GM18526 (cell line): ENCODE data around the gene TTF1.

ENCODE experiments used
- POLR2A ChIP-seq: IDR thresholded peaks from 3 replicates; pipeline ENCODE4 v1.6.1; 2011; ENCODE audit not compliant: insufficient read length; ENCODE audit errors: extremely low read depth

TTF1 gene

DNA sequence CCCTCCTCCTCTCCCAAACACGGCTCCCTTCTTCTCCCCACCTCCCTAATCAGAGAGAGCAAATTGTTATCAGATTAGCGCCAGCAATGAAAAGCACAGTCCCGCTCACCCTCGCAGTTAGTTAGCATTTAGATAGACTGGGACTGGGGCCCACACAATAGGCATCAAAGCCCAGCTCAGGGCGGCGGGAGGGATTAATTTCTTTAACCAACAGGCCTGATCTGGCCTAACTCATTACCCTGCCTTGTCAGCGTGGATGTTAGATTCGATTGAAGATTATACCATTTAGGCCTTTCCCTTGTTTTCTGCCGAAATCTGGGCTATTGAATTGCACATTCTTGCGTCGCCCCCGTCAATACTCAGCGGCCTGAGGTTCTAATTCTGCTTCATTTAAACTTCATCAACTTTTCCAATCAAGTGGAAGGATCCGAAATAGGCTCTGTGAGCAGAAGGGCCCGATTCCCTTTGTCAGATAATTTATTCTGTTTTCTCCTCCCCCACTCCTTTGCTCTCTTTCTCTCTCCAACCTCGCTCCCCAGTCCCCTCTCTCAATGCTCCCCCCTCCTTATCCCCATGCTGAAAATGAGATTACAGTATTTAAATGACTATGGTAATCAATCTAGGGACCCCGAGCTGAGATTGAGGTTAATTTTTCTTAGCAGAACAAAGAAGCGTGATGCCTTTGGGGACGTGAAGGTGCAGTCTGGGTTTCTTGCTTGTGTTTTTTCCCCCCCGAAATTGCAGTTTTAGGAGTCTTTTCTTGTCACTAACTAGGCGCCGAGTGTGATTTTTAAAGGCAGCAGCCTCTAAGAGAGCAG is 18.4 kb upstream of the TTF1 start:
- no peak for TF ChIP-seq POLR2A

DNA sequence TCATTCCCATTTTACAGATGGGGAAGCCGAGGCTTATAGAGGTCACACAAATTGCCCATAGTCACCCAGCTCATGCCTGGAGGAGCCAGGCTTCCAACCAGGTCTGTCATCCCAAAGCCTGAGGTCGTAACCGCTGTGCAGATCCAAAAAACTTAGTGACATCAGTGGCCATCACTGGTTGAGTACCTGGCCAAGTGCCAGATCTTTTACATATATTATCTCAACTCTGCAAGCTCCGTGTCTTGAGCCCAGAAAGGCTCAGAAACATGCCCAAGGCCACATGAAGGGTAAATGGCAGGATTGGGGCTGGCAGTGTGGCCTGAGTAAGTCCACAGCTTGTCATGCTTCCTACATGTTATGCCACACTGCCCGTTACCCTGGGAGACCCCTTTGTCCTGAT is 16.9 kb upstream of the TTF1 start:
- TF ChIP-seq POLR2A = no peak

DNA sequence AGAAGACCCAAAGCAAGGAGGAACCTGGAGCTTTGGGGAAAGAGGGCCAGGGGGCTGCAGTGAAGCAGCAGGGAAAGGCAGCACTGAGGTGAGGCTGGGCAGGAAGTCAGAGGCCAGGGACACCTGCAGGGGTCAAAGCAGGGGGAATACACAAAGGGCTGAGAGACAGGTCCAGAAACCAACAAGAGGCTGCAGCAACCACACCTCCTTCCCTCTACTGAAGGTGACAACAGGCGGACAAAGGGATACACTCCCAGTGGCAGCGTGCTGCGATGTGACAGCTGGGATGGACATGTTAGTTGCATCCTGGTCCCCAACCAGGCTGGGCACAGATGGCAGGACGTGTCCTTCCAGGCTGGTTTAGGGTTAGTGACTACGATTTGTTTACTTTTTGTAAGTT is 15.9 kb upstream of the TTF1 start:
- TF ChIP-seq POLR2A = no peak

DNA sequence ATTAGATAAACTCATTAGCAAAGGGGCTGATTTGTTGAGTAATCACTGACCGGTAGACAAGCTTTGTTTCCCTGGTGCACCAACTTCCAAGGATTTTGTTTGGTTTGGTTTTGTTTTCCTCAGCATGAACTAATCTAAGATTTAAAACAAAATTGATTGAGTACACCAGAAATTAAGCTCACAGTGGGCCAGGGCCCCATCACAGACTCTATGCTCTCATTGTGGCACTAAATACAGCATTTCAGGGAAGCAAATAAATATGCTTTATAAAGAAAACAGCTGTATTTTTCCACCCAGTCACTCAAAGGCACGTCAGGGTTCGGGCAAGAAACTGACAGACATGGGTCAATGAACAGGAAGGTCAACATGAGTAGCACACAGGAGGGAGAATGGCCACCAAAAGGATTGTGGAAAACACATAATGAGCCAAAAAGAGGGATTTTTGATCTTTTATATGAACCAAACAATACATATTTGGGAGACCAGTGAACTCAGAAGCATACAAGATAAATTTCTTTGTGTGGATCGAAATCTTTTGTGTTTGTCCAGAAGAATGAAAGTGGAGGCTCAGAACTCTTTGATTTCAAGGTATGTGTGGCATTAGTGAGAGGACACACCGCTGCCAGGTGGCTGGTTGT is 12.2 kb upstream of the TTF1 start:
- no peak for TF ChIP-seq POLR2A

DNA sequence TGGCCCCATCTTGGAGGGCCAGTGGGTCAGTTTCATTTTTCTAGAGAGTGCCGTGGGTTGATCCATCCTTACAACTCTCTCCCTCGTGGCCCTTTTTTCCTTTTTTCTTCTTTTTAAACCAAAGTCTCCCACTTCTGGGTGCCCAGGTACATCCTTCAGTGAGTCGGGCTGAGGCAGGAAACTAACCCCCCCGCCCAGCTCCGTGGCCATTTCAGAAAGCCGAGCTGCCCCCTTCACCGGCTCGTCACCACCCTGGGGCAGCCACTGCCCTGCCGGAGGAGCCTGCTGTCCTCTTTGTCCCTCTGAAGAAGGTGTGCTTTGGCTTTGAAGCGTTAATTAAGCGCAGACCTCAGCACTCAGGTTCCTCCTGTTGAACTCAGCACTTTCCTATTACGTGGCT is 8.5 kb upstream of the TTF1 start:
- no peak for TF ChIP-seq POLR2A

DNA sequence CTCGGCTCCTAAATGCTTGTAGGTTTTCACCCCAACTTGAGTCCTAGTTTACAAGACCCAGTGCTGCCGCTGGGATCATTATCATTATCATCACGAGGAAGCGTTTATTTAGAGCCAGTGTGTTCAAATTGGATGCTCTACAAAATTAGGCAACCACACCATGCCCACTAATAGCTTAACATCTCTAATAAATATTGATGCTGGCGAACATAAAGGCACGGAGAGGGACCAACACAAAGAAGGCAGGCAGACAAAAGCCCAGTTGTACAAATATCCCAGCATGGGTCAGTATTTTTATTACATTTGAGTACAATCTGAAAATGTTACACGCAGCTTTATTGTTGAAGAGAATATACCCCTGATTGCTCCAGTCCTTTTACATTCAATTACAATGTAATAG is 8.1 kb upstream of the TTF1 start:
- no peak for TF ChIP-seq POLR2A

DNA sequence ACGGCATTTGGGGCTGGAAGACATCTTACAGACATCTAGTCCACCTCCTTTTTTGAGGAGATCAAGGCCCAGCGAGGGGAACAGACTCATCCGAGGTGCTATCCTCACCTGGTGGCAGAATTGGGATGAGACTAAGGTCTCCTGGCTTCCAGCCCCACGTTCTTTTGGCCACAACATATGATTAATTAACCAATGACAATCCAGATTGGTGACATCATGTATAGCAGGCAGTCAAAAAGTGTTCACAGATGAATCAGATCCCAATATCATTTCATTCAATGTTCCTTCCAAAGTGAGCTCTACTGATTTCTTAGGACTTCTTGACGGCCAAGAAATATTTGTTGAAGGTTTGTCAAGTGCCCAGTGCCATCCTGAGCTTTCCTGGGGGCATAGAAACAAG is 7.3 kb upstream of the TTF1 start:
- no peak for TF ChIP-seq POLR2A

DNA sequence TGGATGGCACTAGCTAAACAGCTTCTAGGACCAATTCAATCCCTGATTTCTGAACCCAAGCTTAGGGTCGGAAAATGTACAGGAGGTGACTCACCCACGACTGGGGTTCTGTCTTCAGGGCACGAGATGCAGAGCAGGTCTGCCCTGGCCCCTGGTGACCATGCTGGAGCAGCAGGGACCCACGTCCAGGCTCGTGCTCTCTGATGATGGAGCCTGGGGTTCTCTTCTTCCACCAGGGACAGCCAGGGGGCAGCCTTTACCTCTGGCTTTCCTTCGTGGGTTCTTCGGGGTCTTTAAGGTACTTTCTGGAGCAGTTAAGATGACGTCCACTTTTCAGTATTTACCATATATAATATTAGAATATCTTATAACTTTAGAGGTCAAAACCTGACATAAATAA is 5.4 kb upstream of the TTF1 start:
- TF ChIP-seq POLR2A = no peak

DNA sequence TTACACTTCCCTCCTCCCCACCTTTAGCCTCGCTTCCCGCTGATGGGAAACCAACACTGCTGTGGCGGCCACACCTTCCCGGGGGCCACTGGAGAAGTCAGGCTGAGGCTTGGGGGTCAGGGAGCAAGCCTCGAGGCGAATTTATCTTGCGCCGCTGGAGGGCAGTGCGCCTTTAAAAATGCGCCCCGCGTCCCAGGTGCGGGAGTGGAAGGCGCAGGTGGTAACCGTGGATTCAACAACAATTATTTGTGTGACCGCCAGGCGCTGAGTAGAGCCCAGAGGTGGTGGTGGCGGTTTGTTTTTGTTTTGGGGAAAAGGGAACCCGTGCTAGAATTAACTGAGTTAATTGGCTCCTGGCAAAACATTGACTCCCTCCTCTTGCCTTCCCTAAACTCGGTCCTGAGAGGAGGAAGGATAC is 4.5 kb upstream of the TTF1 start:
- no peak for TF ChIP-seq POLR2A

DNA sequence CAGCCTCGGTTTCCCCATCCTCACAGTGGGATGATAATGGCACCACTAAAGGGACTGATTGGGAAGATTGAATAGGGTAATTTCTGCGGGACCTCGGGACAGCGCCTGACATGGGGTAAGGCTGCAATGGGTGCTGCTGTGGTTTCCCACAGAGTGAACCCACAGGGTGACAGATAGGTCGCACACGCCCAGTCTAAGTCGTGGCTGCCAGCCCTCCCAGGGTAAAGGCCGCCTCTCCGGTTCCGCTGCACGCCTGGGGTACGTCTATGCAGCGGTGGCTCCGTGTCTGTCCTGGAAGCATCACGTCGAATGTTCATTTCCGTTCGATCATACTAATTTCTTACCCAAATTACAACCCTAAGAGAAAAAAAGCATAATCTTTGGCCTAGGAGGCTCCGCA is 4.0 kb upstream of the TTF1 start:
- TF ChIP-seq POLR2A = no peak

DNA sequence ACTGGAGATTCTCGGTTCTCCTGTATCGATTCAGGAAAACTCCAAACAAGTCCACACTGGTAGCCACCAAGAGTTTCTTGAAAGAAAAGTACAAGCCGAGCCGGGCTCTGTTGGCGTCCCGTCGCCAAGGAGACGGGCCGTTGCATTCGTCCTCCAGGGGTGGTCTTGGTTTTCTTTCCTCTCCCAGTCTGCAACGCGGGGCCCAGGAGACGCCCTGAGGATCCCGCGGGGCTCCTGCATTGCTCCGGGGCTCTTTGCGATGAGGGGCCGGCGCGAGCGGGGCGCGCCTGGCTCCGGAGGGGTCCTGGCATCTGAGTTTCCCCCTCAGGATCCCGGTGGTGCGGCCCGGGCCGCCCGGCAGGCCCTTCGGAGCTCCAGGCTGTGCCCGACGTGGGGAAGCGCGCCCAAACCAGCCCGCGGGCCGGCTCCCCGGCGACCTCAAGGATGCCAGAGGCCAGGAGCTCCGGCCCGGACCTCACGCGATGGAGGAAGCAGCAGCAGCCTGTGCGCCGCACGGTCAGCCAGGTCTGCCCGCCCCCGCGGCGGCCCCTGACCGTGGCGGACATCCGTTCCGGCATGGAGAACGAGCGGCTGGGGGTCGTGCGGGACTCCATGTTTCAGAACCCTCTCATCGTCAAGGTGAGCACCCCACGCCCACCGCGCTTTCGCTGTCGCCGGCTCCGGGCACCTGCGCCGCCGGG is 3.3 kb upstream of the TTF1 start, which contains the start of gene CFAP77:
Gene CFAP77 (plus strand): TSS at position 384 of the 701 bp plus-strand sequence. CDS start 61 bp downstream, at position 445.
- no peak for TF ChIP-seq POLR2A

DNA sequence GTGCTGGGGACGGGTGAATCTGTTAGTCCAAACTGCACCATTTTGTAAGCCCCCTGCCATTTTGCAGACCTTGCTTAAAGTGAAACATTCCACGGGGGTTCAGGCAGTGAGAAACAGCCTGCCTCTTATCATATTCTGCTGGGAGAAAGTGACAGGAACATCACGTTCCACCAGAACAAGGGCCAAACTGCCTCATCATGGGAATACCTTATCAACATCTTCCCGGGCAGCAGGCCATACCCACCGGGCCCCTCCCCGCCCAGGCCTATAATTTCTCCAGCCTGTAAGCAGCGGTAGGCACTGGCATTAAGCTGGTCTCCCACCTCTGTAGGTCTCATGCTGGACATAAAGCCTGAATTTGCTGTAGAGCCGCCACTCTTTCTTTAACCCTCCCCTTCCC is 1.9 kb upstream of the TTF1 start:
- no peak for TF ChIP-seq POLR2A

DNA sequence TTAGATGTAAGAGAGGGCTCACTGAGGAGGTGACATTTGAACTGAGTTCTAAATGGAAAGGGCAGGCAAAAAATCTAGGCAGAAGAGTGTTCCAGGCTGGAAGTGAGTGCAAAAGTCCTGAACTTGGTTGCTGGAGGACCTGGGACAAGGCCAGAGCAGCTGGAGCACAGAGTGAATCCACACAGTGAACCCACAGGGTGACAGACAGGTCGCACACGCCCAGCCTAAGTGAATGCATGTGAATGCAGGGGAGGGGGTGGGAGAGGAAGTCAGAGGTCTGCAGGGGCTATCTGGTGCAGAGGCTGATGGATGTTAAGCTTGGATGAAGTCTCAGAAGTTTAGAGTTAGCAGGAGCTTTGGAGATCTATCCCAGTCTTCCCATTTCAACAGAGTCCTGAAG is 556 bp upstream of the TTF1 start:
- no peak for TF ChIP-seq POLR2A

DNA sequence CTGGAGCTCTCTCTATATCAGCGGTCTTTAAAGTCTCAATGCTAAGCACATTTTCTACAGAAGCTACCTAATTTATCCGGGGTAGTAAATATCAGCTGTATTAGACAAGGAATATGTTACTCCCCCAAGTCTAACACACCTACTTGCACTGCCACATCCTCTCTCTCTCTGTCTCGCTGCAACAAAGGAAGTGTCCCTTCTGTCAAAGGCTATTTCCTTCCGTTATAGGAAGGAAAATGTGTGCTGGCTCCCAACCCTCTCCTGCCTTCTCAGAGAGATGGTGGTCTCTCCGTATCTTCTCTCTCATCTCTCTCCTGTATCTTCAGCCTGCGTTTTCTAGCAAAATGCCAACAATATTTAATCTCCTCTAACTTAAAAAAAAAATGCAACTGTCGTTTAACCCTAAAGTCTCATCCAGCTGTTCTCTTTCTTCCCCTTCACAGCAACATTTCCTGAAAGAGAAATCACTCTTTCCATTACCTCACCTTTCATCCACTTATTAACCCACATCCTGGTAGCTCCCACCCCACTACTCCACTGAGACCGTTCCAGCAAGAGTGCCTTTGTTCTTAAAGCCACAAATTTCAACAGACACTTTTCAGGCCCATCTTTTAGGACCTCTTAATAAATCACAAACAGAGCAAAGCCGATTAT is 2.3 kb downstream of the TTF1 start:
- no peak for TF ChIP-seq POLR2A

DNA sequence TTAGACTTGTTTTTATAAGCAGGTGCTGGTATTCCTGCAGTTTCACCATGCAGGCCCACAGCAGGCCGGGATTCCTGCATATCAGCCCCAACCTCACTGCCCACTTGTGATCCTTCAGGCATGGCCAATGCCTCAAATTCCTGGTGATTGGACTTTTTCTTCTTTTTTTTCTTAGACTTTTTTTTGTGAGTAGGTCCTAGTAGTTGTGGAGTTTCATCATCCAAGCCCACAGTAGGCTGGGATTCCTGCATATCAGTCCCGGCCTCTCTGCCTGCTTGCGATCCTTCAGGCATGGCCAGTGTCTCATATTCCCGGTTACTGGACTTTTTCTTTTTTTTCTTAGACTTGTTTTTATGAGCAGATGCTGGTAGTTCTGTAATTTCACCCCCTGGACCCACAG is 4.8 kb downstream of the TTF1 start:
- TF ChIP-seq POLR2A = no peak

DNA sequence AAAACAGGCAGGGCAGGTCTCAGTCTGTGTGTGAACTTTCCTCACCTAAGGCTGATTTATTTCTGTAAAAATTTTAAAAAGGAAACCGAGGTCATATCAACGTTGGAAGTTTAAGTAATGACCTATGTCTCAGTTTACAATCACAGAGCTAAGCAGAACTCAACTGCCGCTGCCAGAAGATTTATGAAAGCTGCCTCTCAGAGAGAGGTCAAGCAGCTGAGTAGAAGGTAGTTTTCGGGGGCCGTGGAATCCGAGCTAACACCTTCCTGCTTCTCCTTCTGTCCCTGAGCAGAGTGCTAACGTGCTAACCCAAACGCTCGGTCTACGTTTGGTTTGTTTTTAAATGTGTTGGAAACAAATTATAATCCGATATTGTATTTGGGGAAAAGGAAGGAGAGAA is 11.1 kb downstream of the TTF1 start:
- TF ChIP-seq POLR2A = no peak
